ENCODE results near the gene CGB2. TPM values are rescaled to one million over a fixed set of nuclear protein-coding genes. Genes with fewer than 3 reads are reported as not detected.

The CGB2 gene
- polyA plus RNA-seq, 1 donor from 2014 or later = not detected

- no peaks in the 10 kb centered on the region for H3K79me2 ChIP-seq (replicated peaks; ENCODE audit: insufficient read depth, low read length)
- H3K9ac ChIP-seq (ENCODE audit: low read length) = no peak overlapping the region
- no peak overlapping the region for H2AFZ ChIP-seq (ENCODE audit: low read depth, low read length)
- no peaks in the 10 kb centered on the region for H4K20me1 ChIP-seq (ENCODE audit: insufficient read depth)
- no peaks in the 10 kb centered on the region for H3F3A ChIP-seq (ENCODE audit: insufficient read depth, low read length, poor library complexity, severe bottlenecking)
- H3K4me3 ChIP-seq (ENCODE audit: low read length) = no peak overlapping the region
- H3K36me3 ChIP-seq (ENCODE audit: insufficient read depth, low read length) = no peaks in the 10 kb centered on the region
- TF ChIP-seq EZH2 (IDR thresholded peaks at IDR 0.05; ENCODE audit: borderline replicate concordance, insufficient read depth, low read length, poor library complexity, severe bottlenecking) (no peak), POLR2AphosphoS5 (IDR thresholded peaks at IDR 0.05) (no peak), SMC3 (conservative IDR thresholded peaks at IDR 0.05; ENCODE audit: poor library complexity) (no peak), RAD21 (conservative IDR thresholded peaks at IDR 0.05) (no peak), EP300 (conservative IDR thresholded peaks at IDR 0.05; ENCODE audit: poor library complexity, severe bottlenecking) (no peak), CTCF (IDR thresholded peaks at IDR 0.05; ENCODE audit: poor library complexity, severe bottlenecking) (no peak), TAF1 (IDR thresholded peaks at IDR 0.05; ENCODE audit: low read depth) (no peak), MXI1 (conservative IDR thresholded peaks at IDR 0.05; ENCODE audit: poor library complexity, severe bottlenecking) (no peak), REST (IDR thresholded peaks at IDR 0.05; ENCODE audit: borderline replicate concordance) (no peak)
- H3K4me2 ChIP-seq (ENCODE audit: low read length) = no peak overlapping the region
- no peak overlapping the region for H3K27ac ChIP-seq (ENCODE audit: low read length)
- H3K27me3 ChIP-seq (ENCODE audit: insufficient read depth, low read depth, low read length) = peaks cover 32% of the 10 kb centered on the region
- no peaks in the 10 kb centered on the region for H3K9me2 ChIP-seq (ENCODE audit: insufficient read depth, low read length)
- no peaks in the 10 kb centered on the region for H3K9me3 ChIP-seq (ENCODE audit: low read length)
Measured at GRCh38 chr19:49059053-49059452, 27.4 kb downstream of the CGB2 start.

GRCh38 chr19:49061000-49061399 lies 29.3 kb downstream of the CGB2 start:
- H3K9me3 ChIP-seq (ENCODE audit: low read length) = no peaks in the 10 kb centered on the region
- H3K79me2 ChIP-seq (replicated peaks; ENCODE audit: insufficient read depth, low read length) = no peaks in the 10 kb centered on the region
- H3F3A ChIP-seq (ENCODE audit: insufficient read depth, low read length, poor library complexity, severe bottlenecking) = no peaks in the 10 kb centered on the region
- no peaks in the 10 kb centered on the region for H4K20me1 ChIP-seq (ENCODE audit: insufficient read depth)
- no peak overlapping the region for H3K4me3 ChIP-seq (ENCODE audit: low read length)
- H3K36me3 ChIP-seq (ENCODE audit: insufficient read depth, low read length) = no peaks in the 10 kb centered on the region
- H3K27me3 ChIP-seq (ENCODE audit: insufficient read depth, low read depth, low read length) = peaks cover 38% of the 10 kb centered on the region
- H3K9me2 ChIP-seq (ENCODE audit: insufficient read depth, low read length) = no peaks in the 10 kb centered on the region
- H3K9ac ChIP-seq (ENCODE audit: low read length) = no peak overlapping the region
- H2AFZ ChIP-seq (ENCODE audit: low read depth, low read length) = no peak overlapping the region
- no peak overlapping the region for H3K27ac ChIP-seq (ENCODE audit: low read length)
- no peak overlapping the region for H3K4me2 ChIP-seq (ENCODE audit: low read length)
- TF ChIP-seq REST (IDR thresholded peaks at IDR 0.05; ENCODE audit: borderline replicate concordance) = no peak
- TF ChIP-seq RAD21 (conservative IDR thresholded peaks at IDR 0.05) = no peak
- no peak for TF ChIP-seq CTCF (IDR thresholded peaks at IDR 0.05; ENCODE audit: poor library complexity, severe bottlenecking)
- TF ChIP-seq MXI1 (conservative IDR thresholded peaks at IDR 0.05; ENCODE audit: poor library complexity, severe bottlenecking) = no peak
- TF ChIP-seq TAF1 (IDR thresholded peaks at IDR 0.05; ENCODE audit: low read depth) = no peak
- no peak for TF ChIP-seq EP300 (conservative IDR thresholded peaks at IDR 0.05; ENCODE audit: poor library complexity, severe bottlenecking)
- TF ChIP-seq EZH2 (IDR thresholded peaks at IDR 0.05; ENCODE audit: borderline replicate concordance, insufficient read depth, low read length, poor library complexity, severe bottlenecking) = no peak
